Stimulated activated CD4-positive, alpha-beta T cell treated with anti-CD3 and anti-CD28 coated beads, Interleukin-1b, Interleukin-23, amount 100 ng/mL, for 4 hours (primary cell): ENCODE data around the gene AHCYL1.

Experiments
- DNase-seq, 2 donors: peaks; one replicate each; pipeline ENCODE4 v3.0.0-alpha.2; 2020; ENCODE audit warnings: low read depth in 2 of 2

AHCYL1 gene

GRCh38 chr1:109976762-109977161 is 7.8 kb upstream of the AHCYL1 start:
- DNase-seq = no peak

DNA sequence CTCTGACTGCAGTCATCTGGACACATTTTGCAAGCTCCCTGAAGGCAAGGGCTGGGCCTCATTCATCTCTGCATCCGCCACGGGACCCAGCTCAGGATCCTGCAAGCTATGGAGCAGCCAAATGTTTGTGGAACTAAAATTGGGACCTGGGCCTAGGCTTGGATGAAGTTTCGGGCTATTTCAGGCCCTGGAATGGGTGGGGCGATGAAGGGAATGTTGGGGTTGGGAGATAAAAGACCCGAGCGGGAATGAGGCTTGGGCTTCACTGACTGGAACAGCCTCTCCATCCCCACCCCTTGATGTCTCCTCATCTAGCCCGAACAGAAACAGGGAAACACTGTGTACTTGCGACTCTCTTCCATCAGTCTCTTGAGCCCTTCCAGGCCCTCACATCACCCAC is 7.3 kb upstream of the AHCYL1 start:
- no peak for DNase-seq

DNA sequence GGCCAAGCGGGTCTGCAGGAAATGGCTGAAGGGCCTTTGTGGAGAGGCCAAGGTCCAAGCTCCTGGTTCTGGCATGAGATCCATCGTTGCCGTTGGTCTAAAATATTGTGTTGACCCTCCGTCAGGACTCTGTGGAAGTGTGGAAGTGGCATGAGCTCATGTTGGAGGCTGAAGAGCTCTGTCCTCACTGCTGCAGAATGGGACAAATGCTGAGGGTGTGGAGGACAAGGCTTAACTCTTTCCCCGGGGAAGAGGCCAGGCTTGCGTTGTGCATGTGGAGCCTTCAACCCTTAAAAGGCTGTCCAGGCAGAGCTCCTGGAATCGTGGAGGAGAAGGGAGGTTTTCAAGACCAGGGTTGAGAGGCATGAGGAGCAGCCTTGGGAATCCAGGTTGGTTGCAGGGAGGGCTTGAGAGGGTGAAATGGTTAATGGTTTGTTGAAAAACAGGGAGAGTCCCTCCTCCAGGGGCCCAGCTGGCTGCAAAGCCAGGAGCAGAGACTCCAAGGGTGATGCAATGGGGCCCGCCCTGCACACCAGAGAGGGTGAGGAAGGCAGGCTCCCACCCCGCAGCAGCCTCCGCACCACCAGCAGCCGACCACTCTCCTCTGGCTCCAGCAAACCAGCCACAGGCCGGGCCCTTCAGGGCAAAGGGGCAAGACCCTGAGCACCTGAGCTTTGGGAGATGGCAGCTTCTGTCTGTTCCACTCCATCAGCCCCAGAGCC is 6.7 kb upstream of the AHCYL1 start:
- no peak for DNase-seq

DNA sequence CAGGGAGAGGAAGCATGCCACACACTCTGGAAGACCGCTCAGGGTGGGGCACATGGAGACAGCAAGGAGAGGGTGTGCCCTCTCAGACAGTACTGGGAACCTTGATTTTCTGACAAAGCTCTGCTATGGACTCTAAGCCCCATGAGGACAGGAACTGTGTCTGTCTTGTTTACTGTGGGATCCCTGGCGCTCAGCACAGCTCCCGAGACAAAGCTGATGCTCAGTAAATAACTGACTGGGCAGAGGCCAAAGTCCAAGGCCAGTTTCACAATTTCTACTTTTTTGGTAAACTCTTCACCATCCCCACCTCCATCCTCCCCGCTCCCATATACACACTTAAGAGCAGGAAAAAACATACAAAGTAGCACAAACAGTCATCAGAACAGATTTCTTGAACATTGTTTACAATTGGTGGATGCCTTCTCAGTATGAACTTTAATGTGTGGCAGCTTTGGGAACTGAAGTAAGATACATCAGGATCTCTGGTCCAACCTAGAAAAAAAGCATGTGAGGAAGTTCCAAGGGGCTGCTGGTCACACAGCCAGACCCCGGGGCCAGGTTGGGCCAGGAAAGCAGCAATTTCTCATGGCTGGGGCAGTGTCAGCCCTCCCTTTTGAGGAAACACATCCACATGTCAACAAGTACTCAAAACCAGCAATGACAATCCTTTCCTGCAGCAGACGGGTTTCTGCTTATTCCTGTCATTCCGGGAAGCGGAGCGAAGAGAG is 5.6 kb upstream of the AHCYL1 start:
- no peak for DNase-seq

GRCh38 chr1:109979489-109980091 is 5.0 kb upstream of the AHCYL1 start:
- DNase-seq = no peak

DNA sequence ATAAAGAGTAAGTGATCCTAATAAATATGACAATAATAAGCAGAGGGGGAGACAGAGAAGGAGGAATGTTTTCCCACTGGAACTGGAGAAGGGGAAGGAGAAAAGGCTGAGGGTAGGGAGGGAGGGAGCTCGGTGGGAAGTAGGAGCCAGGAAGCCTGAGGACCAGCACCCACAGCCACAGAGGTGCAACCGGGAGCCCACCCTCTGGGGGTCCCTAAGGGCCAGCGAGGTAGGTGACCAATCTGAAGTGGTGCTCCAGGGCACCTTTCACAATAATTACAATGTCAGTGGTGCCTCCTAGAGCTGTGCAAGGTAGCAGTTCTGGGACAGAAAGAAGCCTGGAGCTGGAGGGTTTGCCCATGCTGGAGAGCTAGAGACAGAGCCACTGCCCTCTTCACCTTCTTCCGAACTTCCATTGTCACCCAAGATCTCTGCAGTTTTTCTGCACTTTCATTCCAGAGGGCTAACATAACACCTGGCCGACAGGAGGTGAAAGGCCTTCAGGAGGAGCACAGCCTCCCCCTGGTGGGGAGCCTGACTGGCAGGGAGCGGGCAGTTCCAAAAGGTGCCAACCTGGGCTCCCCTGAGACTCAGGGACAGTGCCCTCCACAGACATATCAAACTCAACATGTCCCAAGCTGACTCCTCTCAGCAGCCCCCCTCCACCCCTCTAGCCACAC is 4.1 kb upstream of the AHCYL1 start:
- no peak for DNase-seq

GRCh38 chr1:109981004-109981335 is 3.6 kb upstream of the AHCYL1 start:
- DNase-seq = no peak

- DNase-seq = no peak
Observed at GRCh38 chr1:109983380-109984189, 980 bp upstream of the AHCYL1 start.

DNA sequence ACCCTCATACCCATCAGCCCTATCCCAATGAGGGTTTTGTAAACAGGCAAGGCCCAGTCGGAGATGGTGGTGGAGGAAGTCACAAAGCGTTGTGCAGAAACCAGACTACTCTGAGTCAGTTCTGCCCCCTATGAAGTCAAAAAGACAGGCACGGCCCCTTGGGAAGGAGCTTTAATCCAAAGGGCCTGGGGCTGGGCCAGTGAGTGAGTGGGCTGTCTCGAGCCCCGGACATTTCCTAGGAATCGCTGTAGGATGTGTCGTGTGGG is 442 bp upstream of the AHCYL1 start:
- DNase-seq = no peak

- DNase-seq = no peak
Observed at GRCh38 chr1:109985247-109986053, 885 bp downstream of the AHCYL1 start.

- no peak for DNase-seq
Observed at GRCh38 chr1:109986054-109986444, 1.5 kb downstream of the AHCYL1 start.

DNA sequence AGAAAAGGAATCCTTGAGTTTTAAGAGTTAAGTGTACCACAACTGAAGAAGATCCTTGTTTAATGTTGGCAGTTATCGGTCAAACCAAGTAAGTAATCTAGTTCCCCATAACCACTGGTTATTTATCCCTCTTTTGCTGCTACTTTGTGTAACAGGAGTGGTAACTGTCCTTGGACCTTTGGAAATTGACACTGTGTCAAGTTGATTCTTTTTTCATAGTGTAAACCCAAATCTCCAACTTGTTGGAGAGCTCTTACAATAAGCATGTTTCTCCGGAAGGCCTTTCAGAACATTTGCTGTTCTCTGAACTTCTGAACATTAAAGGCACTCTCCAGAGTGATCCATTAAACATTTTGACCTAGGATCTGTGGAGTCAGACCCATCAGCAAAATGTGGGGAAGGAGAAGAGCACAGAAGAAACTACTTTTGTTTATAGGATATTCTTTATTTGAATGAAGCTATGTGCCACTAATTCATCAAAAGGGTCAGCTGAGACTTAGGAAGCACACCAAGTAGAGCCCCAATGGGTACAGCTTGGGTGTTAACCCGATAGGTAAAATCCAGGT is 3.9 kb downstream of the AHCYL1 start:
- no peak for DNase-seq

GRCh38 chr1:109989506-109990301 is 5.1 kb downstream of the AHCYL1 start:
- DNase-seq = no peak

GRCh38 chr1:109990302-109990653 is 5.7 kb downstream of the AHCYL1 start:
- DNase-seq = no peak

DNA sequence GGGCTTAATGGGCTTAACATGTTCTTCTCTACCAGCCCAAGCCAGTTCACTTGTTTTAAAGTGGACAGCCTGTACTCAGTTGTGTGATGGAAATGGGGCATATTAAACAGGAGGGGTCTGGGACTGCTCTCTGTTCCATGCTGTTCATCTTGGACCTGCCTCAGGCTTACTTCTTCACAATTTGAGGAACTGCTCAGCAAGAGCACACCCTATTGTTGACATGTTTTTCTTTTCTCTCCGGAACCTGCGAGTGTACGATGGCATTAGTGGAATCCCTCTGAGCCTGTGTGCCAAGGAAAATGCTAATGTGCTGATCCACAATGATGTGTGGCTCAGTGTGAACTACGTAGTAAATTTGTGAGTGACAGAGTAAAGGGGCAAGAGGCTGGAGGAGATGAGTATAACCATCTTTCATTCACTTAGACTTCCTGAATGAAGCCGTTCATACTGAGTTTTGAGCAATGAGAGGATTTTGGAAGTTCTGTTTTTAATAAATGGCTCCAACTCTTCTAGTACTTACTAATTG is 6.9 kb downstream of the AHCYL1 start:
- DNase-seq = no peak

GRCh38 chr1:109993885-109994284 is 9.3 kb downstream of the AHCYL1 start:
- DNase-seq = no peak

GRCh38 chr1:109994654-109995053 is 10.1 kb downstream of the AHCYL1 start:
- DNase-seq = no peak

- DNase-seq = no peak
Observed at GRCh38 chr1:109995536-109995935, 11.0 kb downstream of the AHCYL1 start.

DNA sequence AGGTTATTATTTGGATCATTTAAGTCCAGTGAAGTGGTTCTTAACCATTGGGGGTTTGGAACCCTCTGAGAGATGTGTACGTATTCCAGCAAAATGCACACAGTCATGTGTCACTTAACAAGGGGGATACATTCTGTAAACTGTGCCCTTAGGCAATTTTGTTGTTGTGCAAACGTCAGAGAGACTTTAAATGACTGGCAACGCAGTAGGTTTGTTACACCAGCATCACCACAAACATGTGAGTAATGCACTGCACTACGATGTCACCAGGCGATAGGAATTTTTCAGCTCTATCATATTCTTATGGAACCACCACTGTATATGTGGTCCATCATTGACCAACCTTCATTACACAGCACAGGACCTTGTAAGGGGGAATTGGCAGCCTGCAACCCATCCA is 11.9 kb downstream of the AHCYL1 start:
- DNase-seq = no peak
